ENCODE measurements around the gene ANOS1.

Gene ANOS1

DNA sequence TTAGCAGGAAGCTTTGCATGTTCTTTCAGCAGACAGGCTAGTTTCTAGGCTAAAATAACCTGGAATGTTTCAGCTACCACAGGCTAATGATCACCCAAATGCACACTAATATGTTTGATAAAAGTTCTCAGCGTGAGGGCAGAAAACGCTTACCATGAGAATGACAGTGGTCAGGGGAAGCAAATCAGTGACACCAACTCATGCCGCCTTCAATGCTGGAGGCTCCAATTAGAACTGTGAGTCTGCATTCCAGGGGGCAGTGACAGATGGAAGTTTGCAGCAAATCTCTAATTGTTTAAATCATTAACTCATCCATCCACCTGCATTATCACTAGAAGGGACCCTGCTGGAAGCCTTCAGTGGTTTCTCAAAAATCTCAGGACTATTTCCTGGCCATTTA is 43.2 kb downstream of the ANOS1 start:
- TF ChIP-seq, protein P1, sequence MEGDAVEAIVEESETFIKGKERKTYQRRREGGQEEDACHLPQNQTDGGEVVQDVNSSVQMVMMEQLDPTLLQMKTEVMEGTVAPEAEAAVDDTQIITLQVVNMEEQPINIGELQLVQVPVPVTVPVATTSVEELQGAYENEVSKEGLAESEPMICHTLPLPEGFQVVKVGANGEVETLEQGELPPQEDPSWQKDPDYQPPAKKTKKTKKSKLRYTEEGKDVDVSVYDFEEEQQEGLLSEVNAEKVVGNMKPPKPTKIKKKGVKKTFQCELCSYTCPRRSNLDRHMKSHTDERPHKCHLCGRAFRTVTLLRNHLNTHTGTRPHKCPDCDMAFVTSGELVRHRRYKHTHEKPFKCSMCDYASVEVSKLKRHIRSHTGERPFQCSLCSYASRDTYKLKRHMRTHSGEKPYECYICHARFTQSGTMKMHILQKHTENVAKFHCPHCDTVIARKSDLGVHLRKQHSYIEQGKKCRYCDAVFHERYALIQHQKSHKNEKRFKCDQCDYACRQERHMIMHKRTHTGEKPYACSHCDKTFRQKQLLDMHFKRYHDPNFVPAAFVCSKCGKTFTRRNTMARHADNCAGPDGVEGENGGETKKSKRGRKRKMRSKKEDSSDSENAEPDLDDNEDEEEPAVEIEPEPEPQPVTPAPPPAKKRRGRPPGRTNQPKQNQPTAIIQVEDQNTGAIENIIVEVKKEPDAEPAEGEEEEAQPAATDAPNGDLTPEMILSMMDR (IDR thresholded peaks at IDR 0.05; ENCODE audit: low read depth, low read length) = no peak
- DNase-seq (ENCODE audit: low read depth in 2 of 2) = no peak
- no peak overlapping the region for H3K4me3 ChIP-seq (replicated peaks in 1 of 2; ENCODE audit: low read depth in 2 of 2, low read length in 2 of 2)

DNA sequence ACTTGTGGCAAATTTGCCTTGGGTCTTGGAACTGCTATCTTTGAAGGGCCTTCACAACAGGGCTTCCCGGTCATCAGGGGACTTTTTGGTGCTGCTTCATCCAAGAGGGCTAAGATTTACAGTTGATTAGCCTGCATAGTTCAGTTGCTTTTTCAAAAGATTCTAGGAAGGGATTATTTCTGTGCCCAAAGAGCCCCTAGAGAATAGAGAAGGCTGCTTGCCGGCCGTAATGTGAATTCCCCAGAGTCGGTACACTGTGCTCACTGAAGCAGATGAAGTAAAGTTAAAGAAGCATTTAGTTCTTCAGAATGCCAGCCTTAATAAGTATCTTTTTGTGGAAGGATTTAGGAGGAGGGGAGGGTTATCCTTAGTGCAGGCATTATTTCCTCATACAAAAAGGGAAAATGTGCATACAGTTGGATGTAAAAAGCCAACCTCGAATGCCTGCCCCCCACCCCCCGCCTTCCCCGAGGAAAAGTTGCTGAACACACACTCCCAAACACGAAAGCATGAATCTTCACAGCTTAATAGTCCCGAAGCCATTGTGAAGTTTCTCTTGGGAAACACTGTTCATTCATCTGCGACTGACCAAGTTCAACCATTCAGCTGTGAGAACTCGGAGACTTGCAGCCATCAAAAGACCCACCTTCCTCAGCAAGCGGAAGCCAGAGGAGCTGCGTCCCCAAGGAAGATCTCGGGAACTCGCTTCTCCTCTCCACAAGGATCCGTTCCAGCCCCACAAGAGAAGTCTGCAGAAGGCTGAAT is 47.6 kb downstream of the ANOS1 start:
- no peak for DNase-seq (ENCODE audit: low read depth in 2 of 2)
- TF ChIP-seq, protein P1 (IDR thresholded peaks at IDR 0.05; ENCODE audit: low read depth, low read length) = no peak
- no peak overlapping the region for H3K4me3 ChIP-seq (replicated peaks in 1 of 2; ENCODE audit: low read depth in 2 of 2, low read length in 2 of 2)

DNA sequence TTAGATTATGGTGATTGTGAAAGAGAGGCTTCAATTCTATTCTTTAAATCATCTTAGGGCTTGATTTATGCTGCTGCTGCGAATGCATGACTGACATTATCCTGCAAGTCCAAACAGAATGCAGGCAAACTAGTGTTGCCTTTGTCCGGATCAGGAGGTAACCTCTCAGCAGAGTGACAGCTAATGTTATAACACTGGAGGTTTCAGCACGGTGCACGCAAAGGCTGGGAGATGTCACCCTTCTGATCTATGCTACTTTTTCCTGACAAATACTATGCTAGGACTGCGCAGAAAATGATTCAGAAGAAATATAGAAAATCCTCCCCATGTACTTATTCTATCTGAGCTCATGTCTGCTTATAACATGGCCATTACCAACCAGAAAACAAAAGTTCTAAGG is 48.2 kb downstream of the ANOS1 start:
- TF ChIP-seq, protein P1 (IDR thresholded peaks at IDR 0.05; ENCODE audit: low read depth, low read length) = no peak
- DNase-seq (ENCODE audit: low read depth in 2 of 2) = no peak

DNA sequence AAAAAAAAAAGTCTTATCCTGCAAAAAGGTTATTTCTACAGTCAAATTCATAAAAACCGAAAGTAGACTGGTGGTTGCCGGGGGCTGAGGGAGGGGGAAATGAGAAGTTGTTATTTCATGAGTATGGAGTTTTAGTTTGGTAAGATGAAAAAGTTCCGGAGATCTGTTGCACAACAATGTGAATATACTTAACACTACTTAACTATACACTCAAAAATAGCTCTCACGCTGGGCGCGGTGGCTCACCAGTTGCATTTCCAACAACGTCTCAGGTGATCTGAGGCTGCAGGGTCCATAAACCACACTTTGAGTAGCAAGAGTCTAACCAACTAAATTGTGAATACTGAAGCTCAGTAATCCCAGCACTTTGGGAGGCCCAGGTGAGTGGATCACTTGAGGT is 52.4 kb downstream of the ANOS1 start:
- no peak overlapping the region for H3K4me3 ChIP-seq (replicated peaks in 1 of 2; ENCODE audit: low read depth in 2 of 2, low read length in 2 of 2)
- no peak for DNase-seq (ENCODE audit: low read depth in 2 of 2)
- TF ChIP-seq, protein P1 (IDR thresholded peaks at IDR 0.05; ENCODE audit: low read depth, low read length) = no peak

More for the DNA sequence above, 48.2 kb downstream of the ANOS1 start:
- H3K4me3 ChIP-seq (replicated peaks in 1 of 2; ENCODE audit: low read depth in 2 of 2, low read length in 2 of 2) = no peak overlapping the region

DNA sequence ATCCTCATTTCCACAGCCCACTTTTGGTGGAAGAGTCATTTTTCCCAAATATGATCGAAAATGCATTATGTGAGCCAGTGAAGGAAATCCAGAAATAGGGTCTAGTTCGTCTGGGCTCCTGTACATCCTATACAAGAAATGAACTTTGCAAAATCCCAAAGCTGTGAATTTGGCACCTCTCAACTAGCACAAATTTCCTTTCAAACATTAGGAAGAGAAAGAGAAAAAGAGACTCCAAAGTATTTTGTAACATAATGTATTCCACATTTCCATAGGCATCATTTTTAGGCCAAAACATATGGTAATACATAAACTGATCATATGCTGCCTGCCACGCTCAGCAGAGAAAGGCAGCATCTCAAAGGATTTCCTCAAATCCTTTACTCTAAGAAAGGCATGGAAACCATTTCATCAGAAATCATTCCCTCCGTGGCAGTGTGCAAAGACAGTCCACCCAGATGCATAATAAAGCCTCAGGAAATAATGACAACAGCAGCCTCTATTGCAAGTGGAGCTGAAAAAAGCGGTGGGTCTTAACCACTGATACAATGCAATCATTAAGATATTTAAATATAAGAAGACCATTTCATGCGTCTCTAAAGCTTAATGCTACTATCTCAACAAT is 56.8 kb downstream of the ANOS1 start:
- no peak for DNase-seq (ENCODE audit: low read depth in 2 of 2)
- H3K4me3 ChIP-seq (replicated peaks in 1 of 2; ENCODE audit: low read depth in 2 of 2, low read length in 2 of 2) = no peak overlapping the region
- TF ChIP-seq, protein P1 (IDR thresholded peaks at IDR 0.05; ENCODE audit: low read depth, low read length) = no peak

DNA sequence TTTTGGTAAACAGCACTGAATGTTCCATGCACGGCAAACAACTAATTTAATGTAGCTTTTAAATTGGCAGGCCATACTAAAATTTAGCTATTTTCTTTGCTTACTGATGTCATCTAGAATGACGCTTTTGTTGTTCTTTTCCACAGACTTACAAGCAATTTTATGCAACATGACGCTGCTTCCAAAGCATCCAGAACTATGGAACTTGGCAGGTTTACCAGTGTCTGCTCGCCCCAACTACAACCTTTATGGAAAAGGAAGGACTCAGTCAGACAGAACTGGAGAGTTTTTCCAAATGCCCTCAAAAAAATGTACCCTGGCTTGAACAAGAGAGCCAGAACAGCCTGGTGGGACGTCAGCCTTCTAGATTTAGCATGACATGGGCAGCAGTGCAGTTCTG is 58.7 kb downstream of the ANOS1 start:
- TF ChIP-seq, protein P1 (IDR thresholded peaks at IDR 0.05; ENCODE audit: low read depth, low read length) = no peak
- DNase-seq (ENCODE audit: low read depth in 2 of 2) = peak in 1 of 2 donors; percentile 64
- H3K4me3 ChIP-seq (replicated peaks in 1 of 2; ENCODE audit: low read depth in 2 of 2, low read length in 2 of 2) = no peak overlapping the region
